D721Med (cell line): Measurements from ENCODE around the gene ROCK1.
A peak's percentile ranks its signal among the peaks of the same experiment; 100 is the strongest.
"Not testable (repeated sequence)": the region's sequence is repeated elsewhere in the genome, so short reads cannot be mapped to it uniquely, and the experiment has no call there.

Experiments used
- DNase-seq: peaks from one replicate; pipeline ENCODE4 v3.0.0; 2011; ENCODE audit warnings: low spot score; ENCODE audit not compliant: insufficient read length
- FAIRE-seq: peaks from 2 replicates; lab custom pipeline; 2011; peaks lifted over from hg19 to GRCh38; lab: Jason Lieb, UNC
- TF ChIP-seq, protein P1 (sequence below): IDR thresholded peaks from 2 replicates; pipeline ENCODE4 v1.5.1; 2012; ENCODE audit warnings: mild to moderate bottlenecking, control low read depth; ENCODE audit not compliant: insufficient read depth; ENCODE audit errors: missing control alignments

The ROCK1 gene

DNA sequence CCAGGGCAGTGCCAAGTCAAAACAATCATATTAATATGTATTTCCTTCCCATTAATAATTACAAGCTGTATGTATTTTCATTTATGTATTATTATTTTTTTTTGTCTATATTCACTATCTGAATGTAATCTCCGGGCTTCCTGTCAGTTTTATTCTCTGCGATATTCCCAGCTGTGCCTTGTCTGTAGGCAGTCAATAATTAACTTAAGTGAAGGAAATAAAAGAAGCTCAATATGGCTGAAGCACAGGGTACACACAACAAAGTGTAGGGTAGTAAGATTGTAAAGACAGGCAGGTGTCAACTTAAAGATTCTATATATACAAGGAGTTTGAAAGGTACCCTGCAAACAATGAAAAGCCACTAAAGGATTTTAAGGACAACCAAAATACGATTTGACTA lies 122.9 kb downstream of the ROCK1 start:
- DNase-seq = no peak
- no peak for FAIRE-seq
- TF ChIP-seq, protein P1, sequence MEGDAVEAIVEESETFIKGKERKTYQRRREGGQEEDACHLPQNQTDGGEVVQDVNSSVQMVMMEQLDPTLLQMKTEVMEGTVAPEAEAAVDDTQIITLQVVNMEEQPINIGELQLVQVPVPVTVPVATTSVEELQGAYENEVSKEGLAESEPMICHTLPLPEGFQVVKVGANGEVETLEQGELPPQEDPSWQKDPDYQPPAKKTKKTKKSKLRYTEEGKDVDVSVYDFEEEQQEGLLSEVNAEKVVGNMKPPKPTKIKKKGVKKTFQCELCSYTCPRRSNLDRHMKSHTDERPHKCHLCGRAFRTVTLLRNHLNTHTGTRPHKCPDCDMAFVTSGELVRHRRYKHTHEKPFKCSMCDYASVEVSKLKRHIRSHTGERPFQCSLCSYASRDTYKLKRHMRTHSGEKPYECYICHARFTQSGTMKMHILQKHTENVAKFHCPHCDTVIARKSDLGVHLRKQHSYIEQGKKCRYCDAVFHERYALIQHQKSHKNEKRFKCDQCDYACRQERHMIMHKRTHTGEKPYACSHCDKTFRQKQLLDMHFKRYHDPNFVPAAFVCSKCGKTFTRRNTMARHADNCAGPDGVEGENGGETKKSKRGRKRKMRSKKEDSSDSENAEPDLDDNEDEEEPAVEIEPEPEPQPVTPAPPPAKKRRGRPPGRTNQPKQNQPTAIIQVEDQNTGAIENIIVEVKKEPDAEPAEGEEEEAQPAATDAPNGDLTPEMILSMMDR = no peak

DNA sequence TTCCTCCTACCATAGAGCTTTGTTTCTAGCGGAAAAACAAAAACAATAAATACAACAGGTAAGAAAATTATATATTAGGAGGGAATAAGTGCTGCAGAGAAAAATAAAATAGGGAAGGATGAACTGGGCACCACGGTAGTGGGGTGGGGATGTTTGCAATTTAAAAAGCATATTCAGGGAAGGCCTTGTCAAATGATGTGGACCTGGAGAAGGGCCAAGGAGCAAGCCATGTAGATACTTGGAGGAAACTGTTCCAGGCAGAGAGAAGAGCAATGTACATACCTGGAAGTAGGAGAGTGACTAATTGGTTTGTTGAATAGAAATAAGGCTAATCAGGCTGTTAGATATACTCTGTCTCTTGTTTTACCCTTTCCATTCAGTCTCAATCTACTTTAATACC lies 136.5 kb downstream of the ROCK1 start:
- FAIRE-seq (no peak), DNase-seq (no peak)
- TF ChIP-seq, protein P1 = no peak

DNA sequence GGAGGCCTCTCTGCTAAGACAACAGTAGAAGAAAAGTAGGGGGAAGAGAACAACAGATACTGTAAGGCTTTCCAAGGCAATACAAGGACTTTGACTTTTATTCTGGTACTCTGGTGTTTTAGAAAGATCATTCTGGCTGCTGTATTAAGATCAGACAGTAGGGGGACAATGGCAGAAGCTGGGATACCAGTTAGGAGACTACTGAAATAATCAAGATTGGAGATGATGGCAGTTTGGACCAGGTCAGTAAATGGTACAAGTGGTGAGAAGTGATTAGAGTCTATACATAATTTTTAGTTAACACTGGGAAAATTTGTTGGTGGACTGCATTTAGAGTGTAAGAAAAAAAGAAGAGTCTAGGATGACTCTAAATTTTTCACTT lies 139.7 kb downstream of the ROCK1 start:
- TF ChIP-seq, protein P1 = peak; percentile 28
- FAIRE-seq (no peak), DNase-seq (no peak)

DNA sequence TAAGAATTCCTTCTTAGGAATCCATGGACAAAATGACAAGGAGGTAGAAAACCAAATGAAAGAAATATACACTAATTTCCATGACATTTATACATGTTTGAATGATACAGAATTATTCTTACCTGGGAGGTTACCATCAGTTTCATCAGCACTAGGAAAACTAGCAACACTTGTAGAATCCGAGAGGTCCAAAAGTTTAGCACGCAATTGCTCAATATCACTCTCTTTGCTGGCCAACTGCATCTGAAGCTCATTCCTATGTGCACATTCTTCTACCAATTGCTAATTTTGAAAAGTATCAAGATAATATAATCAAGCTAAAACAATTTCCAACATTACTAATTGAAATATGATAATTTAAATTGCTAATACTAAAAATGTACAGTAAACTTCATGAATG lies 144.8 kb downstream of the ROCK1 start:
- TF ChIP-seq, protein P1 = no peak
- FAIRE-seq = no peak

DNA sequence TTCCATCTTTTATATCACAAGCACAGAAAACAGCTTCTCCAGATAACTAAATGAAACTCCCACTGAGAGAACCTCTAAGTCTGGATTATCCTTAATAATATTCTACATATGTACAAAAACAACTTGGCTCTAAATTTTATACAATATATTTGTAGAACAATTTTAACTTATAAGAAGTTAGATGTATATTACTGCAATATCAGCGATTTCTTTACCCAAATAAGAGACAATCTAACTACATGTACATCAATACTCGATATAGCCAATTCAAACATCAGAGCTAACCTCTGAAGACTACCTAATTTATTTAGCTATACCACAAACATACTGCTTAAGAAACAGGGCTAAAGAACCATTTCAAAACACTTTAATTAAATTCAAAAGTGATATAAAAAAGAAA lies 148.6 kb downstream of the ROCK1 start:
- TF ChIP-seq, protein P1 = no peak
- no peak for FAIRE-seq

More for the DNA sequence above, 144.8 kb downstream of the ROCK1 start:
- no peak for DNase-seq

DNA sequence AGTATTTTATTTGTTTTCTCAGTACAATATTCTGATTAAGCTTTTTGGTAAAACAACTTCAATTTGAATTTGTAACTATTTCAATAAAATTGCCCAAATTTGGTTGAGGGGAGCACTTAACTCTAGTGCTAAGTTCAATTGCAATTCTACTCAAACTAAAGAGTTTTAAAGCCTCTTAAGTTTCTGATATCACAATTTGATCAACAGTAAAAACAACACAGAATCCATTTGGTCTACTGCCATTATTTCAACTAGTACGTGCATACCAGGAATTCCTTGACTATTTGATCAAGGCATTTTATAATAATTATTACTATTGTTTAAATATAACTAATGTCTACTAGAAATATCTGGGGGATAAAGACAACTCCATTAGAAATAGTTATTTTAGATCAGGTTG lies 150.9 kb downstream of the ROCK1 start:
- TF ChIP-seq, protein P1 = no peak
- DNase-seq (no peak), FAIRE-seq (no peak)

More for the DNA sequence above, 148.6 kb downstream of the ROCK1 start:
- DNase-seq = no peak

DNA sequence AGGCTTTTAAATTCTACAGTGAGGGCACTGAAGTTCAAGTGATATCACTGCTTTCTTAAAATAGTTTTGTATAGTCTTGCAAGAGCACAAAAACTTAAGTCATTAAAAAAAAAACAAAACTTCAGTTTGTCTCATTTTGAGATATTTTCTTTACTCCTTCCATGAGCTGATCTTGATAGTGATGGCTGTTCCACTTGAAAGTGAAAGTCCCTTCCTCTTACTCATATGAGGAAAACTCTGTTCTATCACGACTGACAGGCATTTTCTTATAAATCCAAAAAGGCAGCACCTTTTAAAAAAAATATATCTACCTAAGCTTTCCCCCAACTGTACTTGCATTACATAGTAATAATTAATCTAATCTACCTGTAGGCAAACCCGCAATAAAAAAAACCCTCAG lies 160.8 kb downstream of the ROCK1 start:
- not testable (repeated sequence) for DNase-seq, FAIRE-seq
